GM18505 (cell line): Measurements from ENCODE around the gene GLOD4.
"Not testable (repeated sequence)": the region's sequence is repeated elsewhere in the genome, so short reads cannot be mapped to it uniquely, and the experiment has no call there.

ENCODE experiments used
- ATAC-seq: cut with Tn5 transposase; IDR thresholded peaks from one replicate; pipeline ENCODE4 v1.9.1; 2021; ENCODE audit not compliant: unreplicated experiment
- POLR2A ChIP-seq: IDR thresholded peaks from 4 replicates; pipeline ENCODE4 v1.6.1; 2011; ENCODE audit warnings: borderline replicate concordance; ENCODE audit not compliant: insufficient read depth, insufficient read length; ENCODE audit errors: extremely low read depth

GLOD4 gene

GRCh38 chr17:778096-778495 lies 4.0 kb downstream of the GLOD4 start:
- no peak for ATAC-seq

GRCh38 chr17:774313-774584 lies 7.8 kb downstream of the GLOD4 start:
- ATAC-seq = no peak
- no peak for TF ChIP-seq POLR2A

More at GRCh38 chr17:778096-778495, 4.0 kb downstream of the GLOD4 start:
- TF ChIP-seq POLR2A = no peak

- TF ChIP-seq POLR2A = no peak
- ATAC-seq = no peak
These were observed 8.4 kb downstream of the GLOD4 start for GRCh38 chr17:773467-774312.

GRCh38 chr17:773016-773415 lies 9.1 kb downstream of the GLOD4 start:
- no peak for ATAC-seq
- TF ChIP-seq POLR2A = no peak

GRCh38 chr17:767076-767475 lies 15.0 kb downstream of the GLOD4 start:
- TF ChIP-seq POLR2A = no peak
- ATAC-seq = no peak

GRCh38 chr17:760371-760770 lies 21.7 kb downstream of the GLOD4 start:
- ATAC-seq = no peak
- TF ChIP-seq POLR2A = no peak

GRCh38 chr17:759964-760363 lies 22.1 kb downstream of the GLOD4 start:
- no peak for ATAC-seq
- no peak for TF ChIP-seq POLR2A

- ATAC-seq = not testable (repeated sequence)
These were observed 26.0 kb downstream of the GLOD4 start for GRCh38 chr17:756010-756567.

GRCh38 chr17:755319-755961 lies 26.6 kb downstream of the GLOD4 start:
- not testable (repeated sequence) for ATAC-seq

GRCh38 chr17:753418-753817 lies 28.7 kb downstream of the GLOD4 start:
- TF ChIP-seq POLR2A = no peak
- ATAC-seq = no peak

- peak; percentile 8 for ATAC-seq
- no peak for TF ChIP-seq POLR2A
These were observed 29.4 kb downstream of the GLOD4 start for GRCh38 chr17:752620-753219.

GRCh38 chr17:752002-752619 lies 30.0 kb downstream of the GLOD4 start, which contains the start of gene GEMIN4:
Gene GEMIN4, minus strand, starts transcription at chr17:752264. Its CDS starts 122 bp downstream, at chr17:752142.
- peak; percentile 76 for TF ChIP-seq POLR2A
- ATAC-seq = peak; percentile 76

- no peak for TF ChIP-seq POLR2A
- ATAC-seq = no peak
These were observed 30.6 kb downstream of the GLOD4 start for GRCh38 chr17:751269-752001.

GRCh38 chr17:750431-751037 lies 31.5 kb downstream of the GLOD4 start:
- TF ChIP-seq POLR2A = no peak
- no peak for ATAC-seq

- ATAC-seq = not testable (repeated sequence)
These were observed 32.7 kb downstream of the GLOD4 start for GRCh38 chr17:749359-749758.

GRCh38 chr17:748604-749003 lies 33.5 kb downstream of the GLOD4 start:
- not testable (repeated sequence) for ATAC-seq
